Muscle of arm (tissue), 12 donors: ENCODE measurements around the gene RAD51B. TPM values are rescaled to one million over a fixed set of nuclear protein-coding genes. Genes with fewer than 3 reads are reported as not detected.
"Not testable (repeated sequence)": the region's sequence is repeated elsewhere in the genome, so short reads cannot be mapped to it uniquely, and the experiment has no call there.

Experiments used
- DNase-seq: peaks from one replicate; pipeline ENCODE4 v3.0.0-alpha.2; 2013
- polyA plus RNA-seq, 12 donors: library from polyadenylated mRNA; unstranded; fragments of 120-200 nt; gene quantifications; one replicate each; pipeline ENCODE4 v1.2.1, GENCODE V29; 2013; ENCODE audit not compliant: insufficient read length in 12 of 12

The RAD51B gene
- polyA plus RNA-seq, 12 donors, result 6.3 to 13.1 (median 9.7) TPM; not detected in 2

- DNase-seq, result no peak
Observed at GRCh38 chr14:68111097-68111852, 291.7 kb downstream of the RAD51B start.

DNA sequence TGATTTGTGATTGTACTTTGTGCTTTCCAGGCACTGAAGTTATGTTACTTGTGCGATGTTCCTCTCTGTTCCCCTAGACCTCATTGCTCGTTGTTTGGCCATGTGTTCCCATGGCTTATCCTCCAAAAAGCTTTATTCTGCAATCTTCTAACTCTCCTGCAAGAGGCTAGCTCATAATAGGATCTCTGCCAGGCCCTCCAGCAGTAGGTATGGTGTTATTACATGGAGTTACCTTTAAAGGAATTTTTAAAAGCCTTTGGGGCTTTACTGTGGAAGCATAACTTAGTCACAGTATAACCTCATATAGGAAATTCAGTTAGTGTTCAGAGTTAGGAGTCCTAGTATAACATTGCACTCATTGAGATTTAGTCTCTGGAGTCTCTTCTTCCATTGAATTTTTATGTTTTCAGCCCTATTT, 292.3 kb downstream of the RAD51B start:
- no peak for DNase-seq

DNA sequence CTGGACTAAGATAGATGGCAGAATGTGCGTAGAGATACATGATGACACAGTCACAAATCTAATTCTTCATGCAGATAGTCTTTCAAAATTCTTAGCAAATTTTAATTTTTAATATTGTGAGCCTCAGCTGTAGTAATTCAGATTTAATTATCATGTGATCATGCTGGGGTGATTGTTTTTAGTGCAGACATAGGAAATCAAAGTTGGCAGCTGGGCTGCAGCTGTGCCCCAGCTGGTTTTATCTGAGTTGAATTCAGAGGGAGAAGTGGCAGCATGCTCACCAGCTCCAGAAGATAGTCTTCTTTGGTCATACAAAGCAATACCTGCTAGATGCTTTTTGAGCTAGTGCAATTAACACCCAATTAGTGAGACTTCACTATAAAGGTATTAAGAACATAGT, 292.9 kb downstream of the RAD51B start:
- DNase-seq, result no peak

DNA sequence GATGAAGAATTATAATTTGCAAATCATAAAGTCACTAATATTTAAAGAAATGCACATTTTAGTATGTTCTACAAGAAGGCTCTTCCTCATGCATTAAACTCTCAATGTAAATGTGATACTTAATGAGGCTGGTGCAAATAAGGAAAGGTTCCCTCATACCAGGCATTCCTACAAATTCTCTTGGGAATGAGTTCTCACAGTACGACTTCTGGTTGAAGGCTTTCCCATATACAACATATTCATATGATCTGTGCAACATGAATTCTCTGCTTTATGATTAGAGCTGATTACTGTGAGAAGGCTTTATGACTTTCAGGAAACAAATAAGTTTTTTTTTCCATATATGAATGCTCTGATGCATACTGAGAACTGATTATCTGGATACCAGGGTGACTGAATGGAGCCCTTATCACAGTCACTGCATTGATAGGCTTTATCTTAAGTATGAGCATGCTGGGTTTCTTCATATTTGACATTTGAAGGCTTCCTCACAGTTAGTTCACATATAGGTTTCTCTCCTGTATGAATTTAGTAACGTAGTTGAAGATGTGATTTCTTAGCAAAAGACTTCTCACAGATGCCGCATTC, 293.9 kb downstream of the RAD51B start:
- DNase-seq, result no peak

DNA sequence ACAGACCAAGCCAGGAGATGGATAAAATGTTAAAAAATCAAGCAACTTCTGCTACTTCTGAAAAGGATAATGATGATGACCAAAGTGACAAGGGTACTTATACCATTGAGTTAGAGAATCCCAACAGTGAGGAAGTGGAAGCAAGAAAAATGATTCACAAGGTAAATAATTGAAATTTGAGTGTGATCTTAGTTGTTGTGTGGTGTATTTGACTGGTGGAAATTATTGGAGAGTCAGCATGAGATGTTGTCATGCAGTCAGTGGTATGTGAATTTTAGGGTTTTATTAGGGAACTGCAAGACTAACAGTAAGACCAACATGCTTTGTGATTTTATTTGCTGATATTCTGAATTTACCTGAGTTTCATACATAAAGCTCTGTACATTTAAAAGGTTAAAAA, 296.4 kb downstream of the RAD51B start:
- not testable (repeated sequence) for DNase-seq

DNA sequence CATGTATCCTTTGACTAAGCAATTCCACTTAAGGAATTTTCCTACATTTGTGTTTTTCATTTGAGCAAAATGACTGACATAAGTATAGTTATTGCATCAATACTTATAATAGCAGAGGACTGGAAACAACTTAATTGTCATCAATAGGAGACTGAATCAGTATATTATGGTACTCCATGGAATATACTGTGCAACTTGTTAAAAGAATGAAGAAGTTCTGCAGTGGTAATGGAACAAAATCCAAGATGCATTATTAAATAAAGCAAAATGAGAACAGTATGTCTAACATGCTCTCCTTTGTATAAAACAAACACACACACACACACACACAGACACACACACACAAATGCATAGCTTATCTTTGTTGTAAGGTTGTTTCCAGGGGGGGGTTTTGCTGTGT, 303.1 kb downstream of the RAD51B start:
- no peak for DNase-seq

- no peak for DNase-seq
Observed at GRCh38 chr14:68124050-68124449, 304.5 kb downstream of the RAD51B start.

- no peak for DNase-seq
Observed at GRCh38 chr14:68124979-68125731, 305.6 kb downstream of the RAD51B start.

DNA sequence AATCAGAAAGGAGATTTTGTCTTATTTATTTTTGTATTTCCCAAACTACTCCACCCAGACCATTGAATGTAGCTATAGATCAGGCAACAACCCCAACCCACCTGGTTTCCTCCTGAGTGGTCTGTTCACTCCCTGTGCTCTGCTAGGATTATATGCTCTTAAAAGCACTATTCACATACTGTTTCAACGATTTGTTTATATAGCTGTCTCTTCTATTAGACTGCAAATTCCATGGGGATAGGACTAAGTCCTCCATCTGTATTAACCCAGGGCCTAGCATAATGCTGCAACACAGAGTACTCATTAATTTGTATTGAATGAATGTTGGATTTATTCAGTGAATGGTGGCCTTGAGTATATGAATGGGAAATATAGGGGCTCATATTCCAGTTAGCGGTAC, 307.6 kb downstream of the RAD51B start:
- no peak for DNase-seq

GRCh38 chr14:68131907-68132306, 312.3 kb downstream of the RAD51B start:
- DNase-seq, result no peak

DNA sequence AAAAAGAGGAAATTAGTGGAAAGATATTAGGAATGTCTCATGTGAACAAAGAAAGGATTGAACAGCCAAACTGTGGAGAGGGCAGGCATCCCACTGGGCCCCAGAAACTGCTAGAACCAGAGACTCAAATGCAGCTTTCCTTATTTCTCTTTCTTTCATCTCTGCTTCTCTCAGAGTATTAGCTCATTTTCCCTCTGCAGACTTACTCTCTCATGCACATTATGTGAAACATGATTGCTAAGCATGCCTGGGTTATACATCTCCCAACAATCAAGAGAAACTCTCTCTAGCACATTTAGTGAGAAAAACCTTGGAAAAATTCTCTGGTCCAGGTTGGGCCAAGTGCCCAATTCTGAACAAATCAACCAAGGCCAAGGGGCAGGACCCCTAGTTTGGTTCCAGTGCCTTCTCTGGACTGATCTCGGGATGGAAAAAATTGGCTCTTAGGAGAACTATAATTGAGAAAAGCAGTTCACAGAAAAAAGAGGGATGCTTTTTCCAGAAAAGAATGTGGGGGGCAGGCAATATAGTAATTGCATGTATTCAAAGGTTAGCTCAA, 313.1 kb downstream of the RAD51B start:
- DNase-seq, result no peak

- no peak for DNase-seq
Observed at GRCh38 chr14:68133856-68134255, 314.3 kb downstream of the RAD51B start.

- no peak for DNase-seq
Observed at GRCh38 chr14:68135028-68135427, 315.4 kb downstream of the RAD51B start.

DNA sequence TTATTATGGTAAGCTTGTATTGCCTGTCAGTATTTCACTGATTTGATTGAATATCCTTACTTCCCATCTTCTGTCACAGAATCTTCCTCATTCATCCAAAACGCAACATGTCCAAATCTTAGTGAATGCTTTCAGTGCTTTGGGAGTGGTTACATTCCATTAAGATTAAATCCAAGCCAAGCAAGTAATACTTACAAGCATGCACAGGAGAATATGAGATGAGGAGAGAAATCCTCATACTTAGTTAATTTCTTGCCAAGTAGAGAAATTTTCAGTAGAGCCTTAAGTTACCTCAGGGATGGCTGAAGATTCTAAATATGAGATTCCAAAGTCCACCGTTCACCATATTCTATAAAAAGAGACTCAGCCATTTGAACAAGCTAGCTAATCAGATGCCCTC, 316.0 kb downstream of the RAD51B start:
- DNase-seq, result no peak

- no peak for DNase-seq
Observed at GRCh38 chr14:68137704-68138619, 318.4 kb downstream of the RAD51B start.

GRCh38 chr14:68139431-68140075, 320.0 kb downstream of the RAD51B start:
- no peak for DNase-seq

DNA sequence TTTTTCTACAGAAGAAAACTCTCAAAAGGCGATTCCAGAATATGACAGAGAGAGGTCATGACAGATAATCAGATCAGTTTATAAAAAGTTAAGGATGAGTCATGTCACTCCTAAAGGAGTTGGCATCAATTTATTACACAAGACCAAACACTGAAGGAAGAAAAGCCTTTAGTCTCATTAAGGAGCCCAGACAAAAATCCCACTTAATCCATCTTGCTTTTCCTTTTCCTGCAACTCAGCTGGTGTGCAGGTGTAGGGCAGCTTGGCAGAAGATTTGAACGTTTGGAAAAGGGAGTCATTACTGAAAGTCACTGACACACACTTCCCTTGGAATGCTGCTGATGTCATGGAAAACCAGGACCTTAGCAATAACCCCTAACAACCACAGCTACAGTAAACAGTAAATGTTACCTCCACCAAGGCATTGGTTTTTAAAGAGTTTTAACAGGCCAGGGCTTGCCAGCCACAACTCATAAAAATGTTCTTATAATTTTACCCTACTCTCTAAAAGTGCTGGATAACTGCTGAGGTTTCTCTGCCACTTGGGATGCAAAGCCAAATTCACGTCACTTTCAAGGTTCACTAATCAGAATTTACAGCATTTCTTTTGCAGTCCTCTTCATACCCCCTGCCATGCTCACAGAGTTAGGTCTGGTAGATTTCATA, 320.6 kb downstream of the RAD51B start:
- peak; percentile 79 for DNase-seq

GRCh38 chr14:68140806-68141205, 321.2 kb downstream of the RAD51B start:
- no peak for DNase-seq

GRCh38 chr14:68141281-68142088, 321.9 kb downstream of the RAD51B start:
- DNase-seq, result no peak
